ENCODE results near the gene MAGEC2. TPM values are rescaled to one million over a fixed set of nuclear protein-coding genes. Genes with fewer than 3 reads are reported as not detected.

MAGEC2 gene
- polyA plus RNA-seq, 2 of the 4 experiments (the other 2 are of a cell fraction), result 0.06 TPM; not detected in 1

GRCh38 chrX:142244568-142244967 is 39.5 kb upstream of the MAGEC2 start:
- H3K9me3 ChIP-seq, result no peaks in the 10 kb centered on the region
- ChIA-PET POLR2A (no interaction called here), CTCF (no interaction called here)
- FAIRE-seq (no peak), DNase-seq (ENCODE audit: low read depth in 1 of 2, low spot score in 1 of 2) (no peak), ATAC-seq (no peak)
- 0% methylated on average over 2 of the region's 4 CpGs for WGBS (ENCODE audit: missing lambda C conversion rate)
- no peaks in the 10 kb centered on the region for H3K4me1 ChIP-seq
- no peak overlapping the region for H3K4me3 ChIP-seq
- TF ChIP-seq RNF2 (IDR thresholded peaks at IDR 0.05; ENCODE audit: borderline replicate concordance, low read depth) (no peak), CBX8 (IDR thresholded peaks at IDR 0.05) (no peak), HES2 (IDR thresholded peaks at IDR 0.05) (no peak), MAFK (IDR thresholded peaks at IDR 0.05; ENCODE audit: partially characterized antibody) (no peak), HOXB5 (CRISPR knock-in tag; IDR thresholded peaks at IDR 0.05) (no peak), SMC3 (IDR thresholded peaks at IDR 0.05) (no peak), HDAC2 (IDR thresholded peaks at IDR 0.05) (no peak)
- no peak overlapping the region for H3K27ac ChIP-seq
- H3K4me2 ChIP-seq, result no peak overlapping the region

- FAIRE-seq, result no peak
- ChIA-PET CTCF (no interaction called here), POLR2A (no interaction called here)
- ATAC-seq, result no peak
- no peaks in the 10 kb centered on the region for H3K9me3 ChIP-seq
- TF ChIP-seq ELK1 (IDR thresholded peaks at IDR 0.05; ENCODE audit: low read depth, low read length), result no peak
- TF ChIP-seq ATOH8 (CRISPR knock-in tag; IDR thresholded peaks at IDR 0.05; ENCODE audit: low read depth), result no peak
- TF ChIP-seq EHMT2 (IDR thresholded peaks at IDR 0.05; ENCODE audit: low read depth), result no peak
- TF ChIP-seq ZNF302 (CRISPR knock-in tag; IDR thresholded peaks at IDR 0.05), result no peak
- no peak for TF ChIP-seq HOXA7 (CRISPR knock-in tag; IDR thresholded peaks at IDR 0.05)
- TF ChIP-seq HES2 (IDR thresholded peaks at IDR 0.05), result no peak
- no peak for TF ChIP-seq MYC (IDR thresholded peaks at IDR 0.05; ENCODE audit: borderline replicate concordance, low read length)
- no peaks in the 10 kb centered on the region for H3K4me1 ChIP-seq
- DNase-seq (ENCODE audit: low read depth in 1 of 2, low spot score in 1 of 2), result no peak
- no peak overlapping the region for H3K4me2 ChIP-seq
- H3K4me3 ChIP-seq, result no peak overlapping the region
- 0% methylated on average over 1 of the region's 1 CpG for WGBS (ENCODE audit: missing lambda C conversion rate)
- H3K27ac ChIP-seq, result no peak overlapping the region
Observed at GRCh38 chrX:142238536-142238935, 33.4 kb upstream of the MAGEC2 start.

GRCh38 chrX:142233400-142233799 is 28.3 kb upstream of the MAGEC2 start:
- Histone ChIP-seq H3K9me3 (no peaks in the 10 kb centered on the region), H3K4me3 (no peak overlapping the region), H3K4me2 (no peak overlapping the region), H3K27ac (no peak overlapping the region), H3K4me1 (no peaks in the 10 kb centered on the region)
- DNase-seq (ENCODE audit: low read depth in 1 of 2, low spot score in 1 of 2) (no peak), ATAC-seq (no peak), FAIRE-seq (no peak)
- ChIA-PET CTCF (no interaction called here), POLR2A (no interaction called here)
- WGBS (ENCODE audit: missing lambda C conversion rate), result 10% methylated on average over 1 of the region's 1 CpG
- TF ChIP-seq HOXB5 (CRISPR knock-in tag; IDR thresholded peaks at IDR 0.05) (no peak), ELK1 (IDR thresholded peaks at IDR 0.05; ENCODE audit: low read depth, low read length) (no peak), MYC (IDR thresholded peaks at IDR 0.05; ENCODE audit: borderline replicate concordance, low read length) (no peak), FOXS1 (CRISPR knock-in tag; IDR thresholded peaks at IDR 0.05) (no peak), HOXB13 (CRISPR knock-in tag; IDR thresholded peaks at IDR 0.05; ENCODE audit: low read depth) (no peak), POLR2A (IDR thresholded peaks at IDR 0.05; ENCODE audit: low read length) (no peak), ZSCAN20 (CRISPR knock-in tag; IDR thresholded peaks at IDR 0.05) (no peak), MAZ (IDR thresholded peaks at IDR 0.05; ENCODE audit: borderline replicate concordance, low read depth, low read length) (no peak), NFE2L2 (conservative IDR thresholded peaks at IDR 0.05; ENCODE audit: low read length) (no peak), BHLHE40 (IDR thresholded peaks at IDR 0.05; ENCODE audit: low read depth, low read length) (no peak)

All from A549 (cell line).